ENCODE data around the gene GLDC. TPM values are rescaled to one million over a fixed set of nuclear protein-coding genes. Genes with fewer than 3 reads are reported as not detected.
"Not testable (repeated sequence)": the region's sequence is repeated elsewhere in the genome, so short reads cannot be mapped to it uniquely, and the experiment has no call there.

The GLDC gene
- not detected for total RNA-seq
- long read RNA-seq = 0 reads

DNA sequence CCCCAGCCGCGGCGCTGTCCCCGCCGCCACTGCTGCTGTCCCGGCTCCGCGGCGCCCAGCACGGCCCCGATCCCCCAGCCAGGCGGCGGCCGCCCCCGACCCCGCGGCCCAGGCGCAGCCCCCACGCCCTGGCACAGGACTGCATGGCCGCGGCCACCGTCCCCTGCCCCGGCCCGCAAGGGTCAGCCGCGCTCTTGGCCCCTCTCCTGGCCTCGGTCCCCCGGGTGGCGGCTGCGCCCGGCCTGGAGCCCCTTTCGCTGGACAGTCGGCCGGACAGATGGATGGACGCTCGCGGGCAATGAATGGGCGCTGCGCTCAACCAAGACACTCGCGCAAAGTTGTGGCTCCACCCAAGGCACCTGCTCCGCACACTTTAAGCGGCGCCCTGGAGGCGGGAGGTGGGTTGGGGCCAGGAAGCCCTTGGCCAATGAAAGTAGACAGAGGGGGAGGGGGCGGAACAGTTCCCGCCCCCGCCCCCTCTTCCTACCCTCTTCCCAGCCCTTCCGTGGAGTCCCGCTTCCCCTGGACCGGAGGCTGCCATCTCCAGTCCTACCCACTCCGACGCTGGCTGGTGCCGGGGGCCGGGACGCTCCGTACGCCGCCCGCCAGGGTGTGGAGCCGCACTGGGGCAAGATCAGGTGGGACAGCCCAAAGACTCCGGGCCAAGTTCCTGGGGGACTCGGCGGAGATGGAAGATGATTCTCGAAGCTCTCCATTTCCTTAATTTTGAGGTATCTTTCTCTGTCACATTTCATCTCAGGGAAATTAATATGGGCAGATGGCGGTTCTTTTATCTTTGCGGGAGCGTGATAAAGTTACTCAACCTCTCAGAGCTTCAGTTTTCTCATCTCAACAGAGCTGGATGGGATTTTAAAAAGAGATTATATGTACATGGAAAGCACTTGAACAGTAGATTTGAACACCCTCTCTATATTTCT lies at the start of gene GLDC:
Gene GLDC (minus strand): TSS at position 375 of the 938 bp plus-strand sequence. CDS start 230 bp downstream, at position 145.
- peak; percentile 46 for ATAC-seq
- intact Hi-C loops (cut with DNase I) = no loop called here
- DNase-seq (ENCODE audit: missing footprints) = peak; percentile 69

DNA sequence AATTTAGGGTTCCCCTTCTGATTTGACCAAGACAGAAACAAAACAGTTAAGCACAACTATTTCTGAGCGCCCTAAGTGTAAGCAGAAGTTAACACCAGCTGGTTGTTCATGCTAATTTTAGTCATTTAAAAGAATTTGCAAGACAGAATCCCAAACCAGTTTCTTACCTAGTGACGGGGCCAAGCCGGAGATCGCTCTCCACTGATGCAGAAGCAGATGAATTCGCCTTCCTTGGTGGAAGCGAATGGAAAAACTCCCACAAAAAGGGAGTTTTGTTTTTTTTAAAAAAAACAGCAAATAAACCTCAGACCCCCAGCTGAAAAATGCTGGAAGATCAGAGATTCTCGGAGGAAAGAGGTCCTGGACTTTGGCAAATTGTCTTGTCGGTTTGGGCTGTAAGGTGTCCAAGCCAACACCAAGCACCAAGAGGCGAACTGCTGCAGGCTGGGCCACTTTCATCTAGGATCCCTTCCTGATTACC lies 47.4 kb upstream of the GLDC start:
- ATAC-seq (no peak), DNase-seq (ENCODE audit: missing footprints) (no peak)
- intact Hi-C loops (cut with DNase I) = no loop called here

DNA sequence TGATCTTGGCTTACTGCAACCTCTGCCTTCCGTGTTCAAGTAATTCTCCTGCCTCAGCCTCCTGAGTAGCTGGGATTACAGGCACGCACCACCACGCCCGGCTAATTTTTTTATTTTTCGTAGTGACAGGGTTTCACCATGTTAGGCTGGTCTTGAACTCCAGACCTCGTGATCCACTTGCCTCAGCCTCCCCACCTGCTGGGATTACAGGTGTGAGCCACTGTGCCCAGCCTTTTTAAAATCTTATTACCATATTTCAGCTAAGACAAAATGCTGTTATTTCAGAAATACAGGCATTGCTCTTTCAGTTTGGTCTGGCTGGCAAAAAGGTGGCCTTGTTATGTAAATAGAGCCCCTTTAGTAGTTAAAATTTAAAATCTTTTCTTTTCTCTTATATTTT lies 46.9 kb upstream of the GLDC start:
- DNase-seq (ENCODE audit: missing footprints) (no peak), ATAC-seq (no peak)
- intact Hi-C loops (cut with DNase I) = no loop called here

DNA sequence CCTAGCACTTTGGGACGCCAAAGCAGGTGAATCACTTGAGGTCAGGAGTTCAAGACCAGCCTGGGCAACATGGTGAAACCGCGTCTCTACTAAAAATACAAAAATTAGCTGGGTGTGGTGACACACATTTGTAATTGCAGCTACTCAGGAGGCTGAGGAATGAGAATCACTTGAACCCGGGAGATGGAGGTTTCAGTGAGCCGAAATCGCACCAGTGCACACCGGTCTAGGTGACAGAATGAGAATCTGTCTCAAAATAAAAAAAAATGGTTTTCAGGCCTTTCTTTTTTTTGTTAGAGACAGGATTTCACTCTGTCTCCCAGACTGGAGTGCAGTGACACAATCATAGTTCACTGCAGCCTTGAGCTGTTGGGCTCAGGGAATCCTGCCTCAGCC lies 45.1 kb upstream of the GLDC start:
- intact Hi-C loops (cut with DNase I); ATAC-seq; DNase-seq (ENCODE audit: missing footprints): not testable (repeated sequence)

DNA sequence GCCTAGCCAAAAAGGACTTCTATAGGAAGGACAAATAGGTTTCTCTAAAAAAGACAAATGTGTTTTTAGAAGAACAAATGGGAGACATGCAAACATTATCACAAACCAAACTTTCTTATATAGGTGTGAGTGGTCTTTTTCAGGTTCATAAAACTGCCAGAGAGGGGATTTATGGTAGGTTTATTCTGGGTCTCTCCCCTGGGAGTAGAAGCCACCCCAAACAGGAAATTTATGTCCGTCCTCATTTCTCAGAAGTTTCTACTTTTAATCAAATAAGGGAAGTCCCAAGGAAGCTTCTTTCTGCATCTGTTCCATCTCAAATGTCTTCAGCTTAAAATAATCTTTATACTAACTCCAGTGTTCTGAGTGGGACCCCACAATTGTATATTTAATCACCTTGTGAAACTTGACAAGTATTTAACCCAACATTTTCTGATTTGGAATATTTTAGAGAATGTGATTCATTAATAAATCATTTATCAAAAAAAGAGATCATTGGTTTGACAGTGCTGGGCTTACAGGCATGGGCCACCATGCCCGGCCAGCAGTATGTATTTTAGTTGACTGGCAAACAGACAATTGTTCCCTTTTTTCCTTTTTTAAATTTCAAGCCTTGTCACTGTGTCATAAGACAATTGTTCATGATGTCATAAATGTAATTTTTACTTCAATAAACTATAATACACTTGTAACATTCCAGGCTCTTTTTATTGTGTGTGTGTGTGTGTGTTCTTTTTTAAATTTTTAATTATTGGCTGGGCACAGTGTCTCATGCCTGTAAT lies 44.6 kb upstream of the GLDC start:
- intact Hi-C loops (cut with DNase I) = no loop called here
- ATAC-seq = no peak
- DNase-seq (ENCODE audit: missing footprints) = no peak

DNA sequence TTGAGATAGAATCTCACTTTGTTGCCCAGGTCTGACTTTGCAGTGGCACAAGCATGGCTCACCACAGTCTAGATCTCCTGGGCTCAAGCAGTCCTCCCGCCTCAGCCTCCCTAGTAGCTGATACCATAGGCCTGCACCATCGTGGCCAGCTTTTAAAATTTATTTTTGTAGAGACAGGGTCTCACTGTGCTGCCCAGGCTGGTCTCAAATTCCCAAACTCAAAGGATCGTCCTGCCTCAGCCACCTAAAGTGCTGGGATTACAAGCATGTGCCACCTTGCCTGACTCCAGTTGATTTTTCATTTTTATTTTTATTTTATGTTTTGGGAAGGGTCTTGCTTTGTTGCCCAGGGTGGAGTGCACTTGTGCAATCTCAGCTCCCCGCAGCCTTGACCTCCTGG lies 41.7 kb upstream of the GLDC start:
- ATAC-seq (no peak), DNase-seq (ENCODE audit: missing footprints) (no peak)
- intact Hi-C loops (cut with DNase I) = no loop called here

DNA sequence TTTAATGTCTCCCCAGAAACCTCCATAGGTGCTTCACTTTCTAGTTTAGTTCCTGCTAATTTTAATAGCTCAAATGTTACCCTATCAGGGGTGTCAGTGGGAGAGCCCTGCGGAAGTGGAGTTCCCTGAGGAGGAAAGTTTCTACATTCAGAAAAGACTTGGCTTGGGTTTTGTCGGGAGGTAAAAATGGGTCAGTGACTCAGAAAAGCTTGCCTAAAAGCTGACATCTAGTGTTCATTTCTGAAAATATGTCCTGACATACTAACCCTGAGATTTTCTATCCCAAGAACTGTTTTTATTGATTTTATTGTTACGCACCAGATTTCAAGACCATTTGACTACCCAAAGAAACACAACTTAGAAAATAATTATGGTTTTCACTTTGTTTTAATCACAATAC lies 40.9 kb upstream of the GLDC start:
- DNase-seq (ENCODE audit: missing footprints) = no peak
- intact Hi-C loops (cut with DNase I) = no loop called here
- ATAC-seq = no peak

DNA sequence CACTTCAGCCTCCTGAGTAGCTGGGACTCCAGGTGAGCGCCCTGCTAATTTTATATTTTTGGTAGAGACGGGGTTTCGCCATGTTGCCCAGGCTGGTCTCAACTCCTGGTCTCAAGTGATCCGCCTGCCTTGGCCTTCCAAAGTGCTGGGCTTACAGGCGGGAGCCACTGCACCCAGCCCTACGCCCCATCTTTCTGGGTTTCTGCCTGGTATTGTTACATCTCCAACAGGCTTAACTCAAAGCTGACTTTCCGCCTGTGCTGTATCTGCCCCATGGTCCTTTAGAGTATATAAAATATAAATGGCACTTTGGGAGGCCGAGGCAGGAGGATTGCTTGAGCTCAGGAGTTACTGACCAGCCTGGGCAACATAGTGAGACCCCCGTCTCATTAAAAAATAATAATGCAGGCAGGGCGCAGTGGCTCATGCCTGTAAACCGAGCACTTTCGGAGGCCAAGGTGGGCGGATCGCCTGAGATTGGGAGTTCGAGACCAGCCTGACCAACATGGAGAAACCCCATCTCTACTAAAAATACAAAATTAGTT lies 36.5 kb upstream of the GLDC start:
- DNase-seq (ENCODE audit: missing footprints) = no peak
- ATAC-seq = no peak
- intact Hi-C loops (cut with DNase I) = loop anchor here (1.0 kb wide), 2 partner anchors 22 to 75 kb away; partner anchors contain the start of gene KDM4C

DNA sequence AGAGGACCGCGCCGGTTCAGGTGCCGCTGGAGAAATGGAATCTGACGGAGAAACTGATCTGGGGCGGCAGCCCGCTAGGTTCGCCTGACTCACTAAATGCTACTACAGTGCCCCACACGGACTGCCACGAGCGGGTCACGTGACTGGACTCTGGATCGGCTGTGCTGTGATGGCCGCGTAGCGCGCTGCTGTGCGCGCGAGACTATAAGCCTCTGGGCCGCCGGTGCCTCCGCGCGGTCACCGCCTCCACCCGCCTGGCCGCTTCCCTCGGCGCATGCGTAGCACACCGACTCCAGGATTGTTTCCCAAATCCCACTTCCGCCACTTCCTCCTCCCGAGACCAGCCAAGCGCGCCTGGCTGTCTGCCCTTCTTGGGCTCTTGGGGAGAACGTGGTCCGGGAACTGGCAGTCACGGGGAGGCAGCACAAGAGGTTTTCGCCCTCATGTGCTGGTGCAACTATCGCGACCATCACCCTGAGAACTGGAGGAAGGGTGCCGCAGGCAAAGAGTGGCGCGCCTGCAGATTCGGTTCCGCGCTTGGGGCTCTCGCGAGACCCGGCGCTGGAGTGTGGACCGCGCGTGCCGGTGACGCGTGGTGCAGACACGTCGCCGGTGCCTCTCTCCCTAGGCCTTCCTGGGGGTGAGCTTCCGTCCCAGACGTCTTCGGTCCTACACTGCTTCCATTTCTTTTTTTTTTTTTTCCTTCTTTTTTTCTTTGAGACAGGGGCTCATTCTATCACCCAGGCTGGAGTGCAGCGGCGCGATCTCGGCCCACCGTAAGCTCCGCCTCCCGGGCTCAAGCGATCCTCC lies 35.8 kb upstream of the GLDC start:
- peak; percentile 98 for DNase-seq (ENCODE audit: missing footprints)
- intact Hi-C loops (cut with DNase I) = loop anchor here (1.0 kb wide), 2 partner anchors 23 to 76 kb away; partner anchors contain the start of gene KDM4C
- peak; percentile 99 for ATAC-seq

DNA sequence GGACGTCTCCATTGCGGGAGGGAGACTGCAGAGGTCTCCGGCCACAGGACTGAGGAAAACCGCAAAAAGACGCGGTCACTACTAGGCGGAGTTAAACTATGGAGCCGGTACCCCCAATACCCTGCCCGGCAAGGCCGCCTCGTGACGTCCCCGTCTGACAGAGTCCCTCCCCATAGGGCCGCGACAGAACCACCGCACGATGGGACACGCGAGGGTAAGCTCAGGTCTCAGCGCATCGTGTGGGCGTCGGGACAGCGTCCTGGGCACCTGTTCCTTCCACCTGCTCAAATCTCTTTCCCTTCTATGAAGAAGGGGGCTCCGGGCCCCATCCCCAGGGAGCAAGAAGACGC lies 35.2 kb upstream of the GLDC start:
- peak; percentile 84 for DNase-seq (ENCODE audit: missing footprints)
- ATAC-seq = peak; percentile 54
- intact Hi-C loops (cut with DNase I) = loop anchor here (1.0 kb wide), 2 partner anchors 24 to 77 kb away; partner anchors contain the start of gene KDM4C

DNA sequence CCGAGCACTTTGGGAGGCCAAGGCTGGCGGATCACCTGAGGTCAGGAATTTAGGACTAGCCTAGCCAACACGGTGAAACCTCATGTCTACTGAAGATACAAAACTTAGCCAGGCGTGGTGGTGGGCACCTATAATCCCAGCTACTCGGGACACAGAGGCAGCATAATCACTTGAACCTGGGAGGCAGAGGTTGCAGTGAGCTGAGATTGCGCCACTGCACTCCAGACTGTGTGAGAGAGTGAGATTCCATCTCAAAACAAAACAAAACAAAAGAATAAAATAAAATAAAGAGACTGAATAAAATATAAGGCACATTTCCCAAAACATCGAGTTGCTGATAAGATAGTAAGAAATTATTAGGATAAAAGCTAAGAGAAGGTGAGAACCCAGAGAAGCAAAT lies 32.3 kb upstream of the GLDC start:
- no peak for ATAC-seq

DNA sequence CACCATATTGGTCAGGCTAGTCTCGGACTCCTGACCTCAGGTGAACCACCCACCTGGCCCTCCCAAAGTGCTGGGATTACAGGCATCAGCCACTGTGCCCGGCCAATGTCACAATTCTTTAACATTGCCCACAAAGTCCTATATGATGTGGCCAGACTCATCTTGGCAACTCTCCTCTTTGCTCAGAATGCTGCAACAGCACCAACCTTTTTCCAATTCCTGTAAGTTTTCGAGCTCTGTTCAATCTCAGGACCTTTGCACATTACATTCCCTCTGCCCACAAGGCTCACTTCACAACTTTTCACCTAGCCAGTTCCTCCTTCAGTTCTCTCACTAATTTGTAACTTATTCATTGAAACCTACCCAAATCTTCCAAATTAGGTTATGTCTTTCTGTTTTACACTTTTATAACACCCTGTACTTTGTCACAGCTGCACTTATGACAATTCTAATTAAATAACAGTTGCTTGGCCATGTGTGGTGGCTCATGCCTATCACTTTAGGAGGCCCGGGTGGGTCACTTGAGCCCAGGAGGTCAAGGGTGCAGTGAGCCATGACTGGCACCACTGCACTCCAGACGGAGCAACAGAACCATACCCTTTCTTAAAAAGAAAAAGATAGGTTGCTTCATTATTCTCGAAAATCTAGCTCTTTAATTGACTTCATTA lies 30.9 kb upstream of the GLDC start:
- intact Hi-C loops (cut with DNase I) = no loop called here
- ATAC-seq = no peak
- no peak for DNase-seq (ENCODE audit: missing footprints)

More for the DNA sequence above, 32.3 kb upstream of the GLDC start:
- no peak for DNase-seq (ENCODE audit: missing footprints)
- intact Hi-C loops (cut with DNase I) = no loop called here

DNA sequence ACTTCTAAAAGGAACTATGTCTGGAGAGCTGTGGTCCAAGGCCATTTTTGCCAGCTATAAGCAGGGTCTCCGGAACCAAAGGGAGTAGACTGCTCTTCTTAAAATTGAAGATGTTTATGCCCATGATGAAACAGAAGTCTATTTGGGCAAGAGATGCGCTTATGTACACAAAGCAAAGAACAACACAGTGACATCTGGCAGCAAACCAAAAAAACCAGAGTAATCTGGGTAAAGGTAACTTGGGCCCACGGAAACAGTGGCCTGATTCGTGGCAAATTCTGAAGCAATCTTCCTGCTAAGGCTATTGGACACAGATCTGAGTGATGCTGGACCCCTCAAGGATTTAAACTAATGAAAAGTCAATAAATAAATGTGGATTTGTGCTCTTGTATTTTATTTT lies 29.7 kb upstream of the GLDC start:
- intact Hi-C loops (cut with DNase I) = no loop called here
- ATAC-seq (no peak), DNase-seq (ENCODE audit: missing footprints) (no peak)

DNA sequence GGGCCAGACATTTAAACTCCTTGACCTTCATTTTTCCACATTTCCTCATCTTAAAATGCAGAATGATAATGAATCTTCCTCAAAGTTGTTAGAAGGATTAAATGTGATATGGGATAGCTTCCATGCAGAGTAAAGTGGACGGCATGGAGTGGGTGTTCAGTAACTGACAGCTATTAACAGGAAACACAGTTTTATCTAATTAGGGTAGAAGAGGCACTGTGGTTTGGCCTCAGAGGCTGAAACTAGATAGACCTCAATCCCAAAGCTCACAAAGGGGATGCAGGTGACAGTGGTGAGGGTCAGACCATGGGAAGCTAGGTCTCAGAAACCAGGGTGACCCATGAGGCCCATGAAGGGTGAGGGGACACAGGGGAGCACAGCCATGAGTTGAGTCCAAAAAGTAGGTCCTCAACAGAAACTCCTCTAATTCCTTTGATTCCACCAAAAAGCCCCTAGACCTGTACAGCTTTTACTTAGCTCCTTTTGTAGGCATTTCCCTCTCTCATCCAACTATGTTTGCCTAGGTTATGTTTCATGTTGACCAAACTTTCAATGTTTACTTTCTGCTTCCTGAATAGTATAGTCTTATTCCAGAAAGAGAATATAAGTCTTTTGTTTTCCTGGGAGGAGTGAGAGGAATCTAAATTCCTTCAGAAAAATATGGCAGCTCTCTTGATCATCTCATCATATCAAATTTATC lies 27.9 kb upstream of the GLDC start:
- DNase-seq (ENCODE audit: missing footprints) = no peak
- no peak for ATAC-seq
- intact Hi-C loops (cut with DNase I) = no loop called here

DNA sequence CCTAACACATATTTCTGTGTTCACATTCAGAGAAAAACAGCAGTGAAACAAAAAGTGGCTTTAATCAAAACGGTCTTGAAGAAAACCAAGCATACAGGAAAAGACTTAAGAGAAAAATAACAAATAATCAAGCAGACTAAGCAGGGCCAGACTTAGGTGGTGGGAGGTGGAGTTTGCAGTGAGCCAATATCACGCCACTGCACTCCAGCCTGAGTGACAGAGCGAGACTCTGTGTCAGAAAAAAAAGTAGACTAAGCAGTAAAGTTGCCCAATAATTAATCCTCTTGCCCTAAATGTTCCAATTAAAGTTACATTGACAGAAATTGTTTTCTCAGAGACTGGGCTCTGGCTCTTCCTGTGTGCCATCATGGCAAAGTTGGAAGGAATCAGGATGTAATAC lies 26.6 kb upstream of the GLDC start:
- DNase-seq (ENCODE audit: missing footprints) (no peak), ATAC-seq (no peak)
- intact Hi-C loops (cut with DNase I) = no loop called here

DNA sequence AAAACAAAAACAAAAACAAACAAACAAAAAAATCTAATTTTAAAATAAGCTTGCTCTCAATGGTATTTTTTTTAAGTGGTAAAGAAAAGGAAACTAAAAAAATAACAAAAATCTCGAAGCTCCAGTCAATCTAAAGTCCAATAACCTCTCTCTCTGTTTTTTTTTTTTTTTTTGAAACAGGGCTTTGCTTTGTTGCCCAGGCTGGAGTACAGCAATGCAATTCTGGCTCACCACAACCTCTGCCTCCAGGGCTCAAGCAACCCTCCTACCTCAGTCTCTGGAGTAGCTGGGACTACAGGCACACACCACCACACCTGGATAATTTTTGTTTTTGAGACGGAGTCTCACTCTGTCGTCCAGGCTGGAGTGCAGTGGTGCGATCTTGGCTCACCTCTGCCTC lies 25.9 kb upstream of the GLDC start:
- no peak for DNase-seq (ENCODE audit: missing footprints)
- intact Hi-C loops (cut with DNase I) = no loop called here
- no peak for ATAC-seq

DNA sequence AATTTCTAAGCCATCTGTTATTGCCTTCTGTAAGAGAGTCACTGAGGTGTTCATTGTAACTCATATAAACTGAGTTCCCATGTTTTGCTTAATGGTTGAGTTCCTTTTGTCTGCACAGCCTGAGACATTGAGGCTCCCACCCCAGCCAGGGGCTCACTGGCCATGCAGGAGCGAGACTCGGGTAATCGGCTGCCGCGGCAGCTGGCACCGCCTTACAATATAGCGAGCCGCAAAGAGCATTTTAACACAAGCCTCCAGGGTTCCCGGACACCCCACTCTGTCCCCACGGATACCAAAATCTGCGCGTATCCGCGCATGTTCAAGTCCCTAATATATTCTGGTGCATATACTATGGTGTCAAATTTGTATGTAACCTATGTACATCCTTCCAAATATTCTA lies 24.4 kb upstream of the GLDC start:
- ATAC-seq = no peak
- no peak for DNase-seq (ENCODE audit: missing footprints)
- intact Hi-C loops (cut with DNase I) = loop anchor here (5.0 to 10.0 kb wide), 2 partner anchors 85 to 318 kb away; no protein-coding TSS in a partner anchor
